OCI-LY3 (cell line): ENCODE measurements around the gene BROX.

Experiments
- H2AFZ ChIP-seq: fragments of 200-600, 300-600 bp; shearing (Covaris generic); 2 replicates; pipeline ENCODE4 v1.6.0; 2014; ENCODE audit warnings: antibody characterized with exemption, low read depth, low read length
- H3K27ac ChIP-seq: fragments of 200-600, 300-600 bp; sonication (generic); 2 replicates; pipeline ENCODE4 v1.5.1; 2014; ENCODE audit warnings: mild to moderate bottlenecking, low read length, moderate library complexity, mixed read lengths
- H3K27me3 ChIP-seq: fragments of 200-600, 300-600 bp; sonication (generic); 2 replicates; pipeline ENCODE4 v1.6.1; 2014; ENCODE audit warnings: low read depth, low read length, mixed read lengths
- H3K36me3 ChIP-seq: fragments of 200-600, 300-600 bp; sonication (generic); replicated peaks from 2 replicates; pipeline ENCODE3; 2014; ENCODE audit warnings: low read depth, low read length, mixed read lengths
- H3K4me1 ChIP-seq: fragments of 300-600, 200-600 bp; sonication (generic); 2 replicates; pipeline ENCODE4 v1.6.1; 2014; ENCODE audit warnings: low read length, mixed read lengths
- H3K4me2 ChIP-seq: fragments of 200-600, 300-600 bp; sonication (generic); 2 replicates; pipeline ENCODE4 v1.6.1; 2014; ENCODE audit warnings: low read length, mixed read lengths
- H3K4me3 ChIP-seq: fragments of 300-600, 200-600 bp; sonication (generic); 2 replicates; pipeline ENCODE4 v1.5.1; 2014; ENCODE audit warnings: antibody characterized with exemption, mild to moderate bottlenecking, low read length, moderate library complexity
- H3K79me2 ChIP-seq: fragments of 300-600, 200-600 bp; shearing (Covaris generic); 2 replicates; pipeline ENCODE4 v1.6.1; 2014; ENCODE audit warnings: mild to moderate bottlenecking, low read length, mixed read lengths
- H3K9ac ChIP-seq: fragments of 300-600, 200-600 bp; shearing (Covaris generic); 2 replicates; pipeline ENCODE4 v1.6.0; 2014; ENCODE audit warnings: mild to moderate bottlenecking, low read length, moderate library complexity
- H3K9me3 ChIP-seq: fragments of 200-600, 300-600 bp; shearing (Covaris generic); 2 replicates; pipeline ENCODE4 v1.6.1; 2014; ENCODE audit warnings: low read length, mixed read lengths; ENCODE audit not compliant: insufficient read depth
- H4K20me1 ChIP-seq: fragments of 200-600, 300-600 bp; sonication (generic); 2 replicates; pipeline ENCODE4 v1.6.1; 2016; ENCODE audit warnings: low read length, mixed read lengths; ENCODE audit not compliant: insufficient read depth
- EZH2phosphoT487 ChIP-seq: fragments of 200-600 bp; shearing (Covaris generic); IDR thresholded peaks from 2 replicates; pipeline ENCODE4 v1.6.1; 2018; ENCODE audit warnings: antibody characterized with exemption, mixed run types, low read depth
- TF ChIP-seq, protein P1 (sequence below): fragments of 200-600, 300-600 bp; sonication (generic); IDR thresholded peaks from 2 replicates; pipeline ENCODE4 v1.5.1; 2014; ENCODE audit warnings: antibody characterized with exemption, low read length, low read depth

The BROX gene

DNA sequence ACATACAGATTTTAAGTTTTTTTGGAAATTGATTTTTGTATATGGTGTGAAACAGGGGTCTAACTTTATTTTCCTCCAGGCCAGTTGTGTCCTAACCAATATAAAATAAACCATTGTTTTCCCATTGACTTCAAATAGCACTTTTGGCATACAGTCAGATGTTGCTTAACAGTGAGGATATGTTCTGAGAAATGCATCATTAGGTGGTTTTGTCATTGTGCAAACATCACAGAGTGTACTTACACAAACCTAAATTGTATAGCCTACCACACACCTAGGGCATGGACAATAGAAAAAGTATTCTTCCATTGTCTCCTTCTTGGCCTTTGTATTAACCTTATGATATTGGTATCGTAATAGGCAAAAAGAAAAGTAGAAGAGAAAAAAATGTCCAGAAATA lies 65.1 kb downstream of the BROX start:
- peaks cover 4% of the 10 kb centered on the region for H3K4me1 ChIP-seq
- no peaks in the 10 kb centered on the region for H3K9me3 ChIP-seq
- TF ChIP-seq, protein P1, sequence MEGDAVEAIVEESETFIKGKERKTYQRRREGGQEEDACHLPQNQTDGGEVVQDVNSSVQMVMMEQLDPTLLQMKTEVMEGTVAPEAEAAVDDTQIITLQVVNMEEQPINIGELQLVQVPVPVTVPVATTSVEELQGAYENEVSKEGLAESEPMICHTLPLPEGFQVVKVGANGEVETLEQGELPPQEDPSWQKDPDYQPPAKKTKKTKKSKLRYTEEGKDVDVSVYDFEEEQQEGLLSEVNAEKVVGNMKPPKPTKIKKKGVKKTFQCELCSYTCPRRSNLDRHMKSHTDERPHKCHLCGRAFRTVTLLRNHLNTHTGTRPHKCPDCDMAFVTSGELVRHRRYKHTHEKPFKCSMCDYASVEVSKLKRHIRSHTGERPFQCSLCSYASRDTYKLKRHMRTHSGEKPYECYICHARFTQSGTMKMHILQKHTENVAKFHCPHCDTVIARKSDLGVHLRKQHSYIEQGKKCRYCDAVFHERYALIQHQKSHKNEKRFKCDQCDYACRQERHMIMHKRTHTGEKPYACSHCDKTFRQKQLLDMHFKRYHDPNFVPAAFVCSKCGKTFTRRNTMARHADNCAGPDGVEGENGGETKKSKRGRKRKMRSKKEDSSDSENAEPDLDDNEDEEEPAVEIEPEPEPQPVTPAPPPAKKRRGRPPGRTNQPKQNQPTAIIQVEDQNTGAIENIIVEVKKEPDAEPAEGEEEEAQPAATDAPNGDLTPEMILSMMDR, result no peak
- no peak for TF ChIP-seq EZH2phosphoT487

DNA sequence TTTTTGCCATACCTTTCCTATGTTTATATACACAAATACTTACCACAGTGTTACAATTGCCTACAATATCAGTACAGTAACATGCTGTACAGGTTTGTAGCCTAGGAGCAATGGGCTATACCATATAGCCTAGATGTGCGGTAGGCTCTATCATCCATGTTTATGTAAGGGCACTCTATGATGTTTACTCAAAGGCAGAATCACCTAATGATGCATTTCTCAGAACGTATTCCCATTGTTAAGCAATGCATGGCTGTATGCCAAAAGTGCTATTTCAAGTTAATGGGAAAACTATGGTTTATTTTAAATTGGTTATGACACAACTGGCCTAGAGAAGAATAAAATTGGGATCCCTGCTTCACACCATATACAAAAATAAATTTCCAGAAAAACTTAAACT lies 65.6 kb downstream of the BROX start:
- Histone ChIP-seq H3K79me2 (no peaks in the 10 kb centered on the region), H3K9ac (no peak overlapping the region), H3K27me3 (peaks cover 8% of the 10 kb centered on the region; the same call in 1 of the 2 replicates), H3K9me3 (no peaks in the 10 kb centered on the region), H3K27ac (no peak overlapping the region), H2AFZ (no peak overlapping the region), H3K36me3 (no peaks in the 10 kb centered on the region), H3K4me1 (no peaks in the 10 kb centered on the region), H3K4me3 (no peak overlapping the region), H4K20me1 (no peaks in the 10 kb centered on the region), H3K4me2 (no peak overlapping the region)
- TF ChIP-seq, protein P1, result no peak
- TF ChIP-seq EZH2phosphoT487, result no peak

More for the DNA sequence above, 65.1 kb downstream of the BROX start:
- H3K36me3 ChIP-seq, result no peaks in the 10 kb centered on the region
- no peaks in the 10 kb centered on the region for H4K20me1 ChIP-seq
- H2AFZ ChIP-seq, result no peak overlapping the region
- no peaks in the 10 kb centered on the region for H3K79me2 ChIP-seq
- no peak overlapping the region for H3K9ac ChIP-seq
- H3K4me3 ChIP-seq, result no peak overlapping the region
- peaks cover 6% of the 10 kb centered on the region; the same call in 1 of the 2 replicates for H3K27me3 ChIP-seq
- no peak overlapping the region for H3K4me2 ChIP-seq
- H3K27ac ChIP-seq, result no peak overlapping the region

DNA sequence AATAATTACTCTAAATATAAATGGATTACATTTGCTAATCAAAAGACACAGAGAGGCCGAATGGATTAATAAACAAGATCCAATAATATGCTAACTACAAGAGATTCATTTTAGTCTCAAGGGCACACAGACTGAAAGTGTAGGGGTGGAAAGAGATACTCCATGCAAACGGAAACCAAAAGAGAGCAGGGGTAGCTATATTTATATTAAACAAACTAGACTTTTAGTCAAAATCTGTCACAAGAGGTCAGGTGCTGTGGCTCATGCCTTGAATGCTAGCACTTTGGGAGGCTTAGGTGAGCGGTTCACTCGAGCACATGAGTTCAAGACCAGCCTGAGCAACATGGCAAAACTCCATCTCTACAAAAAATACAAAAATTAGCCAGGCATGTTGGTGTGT lies 68.9 kb downstream of the BROX start:
- no peaks in the 10 kb centered on the region for H3K9me3 ChIP-seq
- H3K9ac ChIP-seq, result no peak overlapping the region
- H3K79me2 ChIP-seq, result no peaks in the 10 kb centered on the region
- TF ChIP-seq EZH2phosphoT487, result no peak
- TF ChIP-seq, protein P1, result no peak
- H4K20me1 ChIP-seq, result no peaks in the 10 kb centered on the region
- no peaks in the 10 kb centered on the region for H3K4me1 ChIP-seq
- peaks cover 32% of the 10 kb centered on the region for H3K27me3 ChIP-seq
- no peaks in the 10 kb centered on the region for H3K36me3 ChIP-seq
- no peak overlapping the region for H3K4me2 ChIP-seq
- H3K27ac ChIP-seq, result no peak overlapping the region
- H2AFZ ChIP-seq, result no peak overlapping the region
- no peak overlapping the region for H3K4me3 ChIP-seq

DNA sequence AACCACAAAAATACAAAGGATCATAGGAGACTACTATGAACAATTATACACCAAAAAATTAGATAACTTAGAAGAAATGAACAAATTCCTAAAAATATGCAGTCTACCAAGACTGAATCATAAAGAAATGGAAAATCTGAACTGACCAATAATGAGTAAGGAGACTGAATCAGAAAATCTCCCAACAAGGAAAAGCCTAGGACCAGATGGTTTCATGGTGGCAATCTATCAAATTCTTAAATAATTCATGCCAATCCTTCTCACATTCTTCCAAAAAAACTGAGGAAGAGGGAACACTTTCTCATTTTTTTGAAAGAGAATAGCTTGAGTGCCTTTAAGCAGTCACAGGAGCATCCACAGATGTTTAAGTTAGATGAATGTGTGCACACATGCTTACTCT lies 70.7 kb downstream of the BROX start:
- Histone ChIP-seq H3K79me2 (no peaks in the 10 kb centered on the region), H3K9me3 (no peaks in the 10 kb centered on the region), H3K9ac (no peak overlapping the region), H3K36me3 (no peaks in the 10 kb centered on the region), H3K4me2 (no peak overlapping the region), H4K20me1 (no peaks in the 10 kb centered on the region), H3K4me3 (no peak overlapping the region), H2AFZ (no peak overlapping the region), H3K4me1 (no peaks in the 10 kb centered on the region), H3K27me3 (peaks cover 40% of the 10 kb centered on the region), H3K27ac (no peak overlapping the region)
- no peak for TF ChIP-seq EZH2phosphoT487
- TF ChIP-seq, protein P1, result no peak
